ENCODE results near the gene NRF1.
"Not testable (repeated sequence)": the region's sequence is repeated elsewhere in the genome, so short reads cannot be mapped to it uniquely, and the experiment has no call there.

The NRF1 gene

DNA sequence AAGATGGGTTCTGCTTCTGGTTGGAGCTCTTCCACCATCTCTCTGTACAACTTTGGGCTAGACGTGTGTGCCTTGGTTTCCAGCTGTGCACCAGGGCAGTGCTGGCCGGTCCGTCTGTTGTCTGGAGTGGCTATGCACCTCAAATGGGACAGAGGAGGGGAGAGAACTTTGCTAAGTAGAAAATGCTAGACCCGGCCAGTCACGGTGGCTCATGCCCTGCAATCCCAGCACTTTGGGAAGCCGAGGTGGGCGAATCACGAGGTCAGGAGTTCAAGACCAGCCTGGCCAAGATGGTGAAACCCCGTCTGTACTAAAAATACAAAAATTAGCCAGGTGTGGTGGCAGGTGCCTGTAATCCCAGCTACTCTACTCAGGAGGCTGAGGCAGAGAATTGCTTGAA, 182.9 kb downstream of the NRF1 start:
- in situ Hi-C loops (cut with HindIII; ENCODE audit: low sequenced_read_pairs), result not testable (repeated sequence)

DNA sequence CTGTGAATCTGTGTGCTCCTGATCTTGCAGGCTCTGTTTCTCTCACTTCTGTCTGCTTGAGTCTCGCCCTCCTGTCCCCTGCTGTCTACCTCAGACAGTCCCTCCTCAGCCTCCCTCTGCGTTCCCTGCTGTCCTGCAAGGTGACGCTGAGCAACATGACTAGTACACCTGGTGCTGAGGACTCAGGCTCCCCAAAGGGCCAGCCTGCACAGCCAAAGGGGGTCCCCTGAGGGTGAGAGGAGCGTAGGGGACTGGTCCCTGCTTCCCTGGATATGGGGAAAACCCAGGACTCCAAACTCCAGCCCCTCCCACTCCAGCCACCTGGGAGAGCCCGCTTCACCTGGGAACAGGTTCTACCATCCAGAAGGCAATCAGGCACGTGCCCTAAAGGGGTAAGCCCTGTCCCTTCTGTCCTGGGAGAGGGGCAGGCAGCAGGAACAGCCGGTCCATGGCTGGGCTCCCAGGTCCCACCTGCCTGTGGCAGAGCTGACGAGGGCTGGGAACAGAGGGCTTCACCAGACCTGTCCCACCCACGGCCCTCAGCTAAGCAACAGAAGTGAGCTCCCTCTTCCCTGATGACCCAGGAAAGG, 184.8 kb downstream of the NRF1 start:
- in situ Hi-C loops (cut with HindIII; ENCODE audit: low sequenced_read_pairs), result loop anchor here (5.0 kb wide), 1 partner anchor 39 kb away; no protein-coding TSS in a partner anchor

DNA sequence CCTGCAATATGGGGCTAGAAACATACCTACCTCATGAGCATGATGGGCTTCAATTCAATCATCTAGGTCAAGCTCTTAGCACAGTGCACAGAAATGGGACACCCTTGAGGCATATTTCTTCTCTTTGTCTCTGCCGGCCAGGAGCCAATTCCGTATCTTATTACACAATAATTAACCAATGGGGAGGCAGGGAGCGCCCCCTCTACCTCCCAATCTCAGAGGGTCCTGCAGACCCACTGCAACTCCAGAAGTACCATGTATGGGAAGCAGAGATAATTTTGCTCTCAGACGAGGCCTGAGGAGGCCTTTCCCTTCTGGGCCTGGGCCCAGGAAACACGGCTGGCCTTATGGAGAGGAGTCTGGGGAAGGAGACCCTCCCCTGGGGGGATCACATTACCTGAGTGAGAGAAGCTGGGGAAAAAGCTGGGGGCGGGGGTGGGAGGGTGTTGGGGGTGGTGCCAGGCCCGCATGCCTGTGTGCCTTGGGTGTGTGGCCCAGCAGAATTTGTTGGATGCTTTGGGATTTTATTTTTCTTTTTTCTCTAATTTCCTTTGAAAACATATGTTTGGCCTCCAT, 185.8 kb downstream of the NRF1 start:
- in situ Hi-C loops (cut with HindIII; ENCODE audit: low sequenced_read_pairs), result loop anchor here (5.0 kb wide), 1 partner anchor 40 kb away; no protein-coding TSS in a partner anchor

DNA sequence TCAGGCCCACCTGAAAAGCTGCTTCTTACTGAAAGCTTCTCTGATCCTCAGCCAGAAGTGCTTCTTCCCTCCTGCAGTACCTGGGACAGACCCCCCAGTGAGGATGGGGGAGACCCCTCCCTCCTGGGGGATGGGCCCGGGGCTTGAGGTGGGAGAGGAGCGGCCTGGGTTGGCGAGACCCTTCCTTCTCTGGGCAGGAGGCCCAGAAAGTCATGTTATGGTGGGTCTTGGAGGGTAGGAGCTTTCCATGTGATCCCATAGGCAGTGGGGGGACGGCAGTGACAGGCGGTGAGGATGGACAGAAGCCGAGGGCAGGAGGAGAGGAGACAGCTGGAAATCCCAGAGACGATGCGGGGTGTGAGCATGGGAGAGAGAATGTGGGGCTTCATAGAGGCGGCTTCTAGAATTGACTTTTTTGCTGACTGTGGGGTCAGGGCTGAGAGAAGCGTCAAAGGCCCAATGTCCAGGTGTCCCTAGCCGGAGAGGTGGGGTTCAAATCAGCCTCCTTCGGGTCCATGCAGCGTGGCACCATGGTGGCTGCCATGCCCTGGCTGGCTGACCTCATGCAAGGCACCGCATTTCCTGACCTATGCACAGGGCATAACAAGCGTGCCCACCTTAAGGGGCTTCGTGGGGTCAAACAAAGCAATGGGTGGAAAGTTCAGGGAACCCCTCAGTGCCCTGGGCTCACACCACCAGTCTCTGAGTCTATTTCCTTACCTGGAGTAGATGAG, 187.3 kb downstream of the NRF1 start:
- in situ Hi-C loops (cut with HindIII; ENCODE audit: low sequenced_read_pairs), result loop anchor here (5.0 kb wide), 1 partner anchor 41 kb away; no protein-coding TSS in a partner anchor

DNA sequence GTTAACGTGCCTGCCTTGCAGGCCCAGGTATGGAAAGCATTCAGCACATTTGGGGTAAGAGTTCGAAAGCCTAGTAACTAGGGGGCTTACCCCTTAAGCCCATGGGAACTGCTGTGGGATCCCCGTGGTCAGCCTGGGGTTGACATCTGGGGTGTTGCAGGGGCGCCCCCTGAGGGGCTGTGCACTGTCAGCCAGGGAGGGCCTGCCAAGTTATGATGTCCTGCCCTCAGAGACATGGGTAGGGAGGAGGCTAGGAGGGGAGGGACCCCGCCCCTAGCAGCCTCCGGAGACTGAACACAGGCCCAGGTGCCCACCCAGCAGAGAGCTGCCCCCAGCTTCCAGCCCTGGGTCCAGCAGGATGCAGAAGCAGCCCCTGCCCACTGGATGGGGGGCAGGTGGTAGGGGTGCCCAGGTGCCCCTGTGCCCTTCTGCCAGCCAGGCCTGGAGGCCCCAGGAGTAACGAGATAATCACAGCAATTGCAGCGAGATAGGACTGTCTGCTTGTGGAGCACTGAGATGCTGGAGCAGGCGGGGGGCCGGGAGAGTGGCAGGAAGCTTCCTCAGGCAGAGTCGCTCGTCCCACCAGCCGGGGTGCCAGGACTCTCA, 187.9 kb downstream of the NRF1 start:
- in situ Hi-C loops (cut with HindIII; ENCODE audit: low sequenced_read_pairs), result loop anchor here (5.0 kb wide), 1 partner anchor 42 kb away; no protein-coding TSS in a partner anchor

DNA sequence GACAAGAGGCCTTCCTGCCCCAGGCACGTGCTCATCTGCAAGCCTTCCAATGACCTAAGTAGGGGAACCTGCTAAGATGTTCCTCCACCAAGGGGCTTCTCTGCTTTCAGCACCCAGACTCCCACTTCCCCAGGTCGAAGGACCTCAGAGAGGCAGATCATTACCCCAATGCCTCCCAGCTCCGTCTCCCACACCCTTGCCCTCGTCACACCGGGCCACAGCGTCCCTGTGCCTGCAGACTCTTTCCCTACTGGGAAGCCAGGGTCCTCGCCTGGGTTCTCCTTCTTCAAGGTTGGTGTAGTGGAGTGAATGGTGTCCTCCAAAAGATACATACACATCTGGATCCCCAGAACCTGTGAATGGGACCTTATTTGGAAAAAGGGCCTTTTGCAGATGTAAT, 189.4 kb downstream of the NRF1 start:
- in situ Hi-C loops (cut with HindIII; ENCODE audit: low sequenced_read_pairs), result no loop called here

DNA sequence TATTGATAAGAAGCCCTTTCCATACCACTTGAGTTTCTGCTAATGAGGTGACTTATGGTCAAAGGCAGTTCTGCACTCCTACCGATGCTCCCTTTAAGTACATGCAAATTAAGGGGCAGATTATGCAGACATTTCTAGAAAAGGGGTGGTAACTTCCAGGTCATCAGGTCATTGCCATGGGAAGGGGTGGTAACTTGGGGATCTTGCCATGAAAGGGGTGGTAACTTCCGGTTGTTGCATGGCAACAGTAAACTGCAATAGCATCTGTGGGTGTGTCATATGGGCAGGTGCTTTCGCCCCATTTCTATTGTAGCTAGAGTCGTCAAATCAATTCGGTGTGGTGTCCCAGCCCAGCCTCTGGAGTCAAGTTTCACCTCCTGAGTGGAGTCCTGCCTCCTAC, 190.4 kb downstream of the NRF1 start:
- in situ Hi-C loops (cut with HindIII; ENCODE audit: low sequenced_read_pairs), result no loop called here

DNA sequence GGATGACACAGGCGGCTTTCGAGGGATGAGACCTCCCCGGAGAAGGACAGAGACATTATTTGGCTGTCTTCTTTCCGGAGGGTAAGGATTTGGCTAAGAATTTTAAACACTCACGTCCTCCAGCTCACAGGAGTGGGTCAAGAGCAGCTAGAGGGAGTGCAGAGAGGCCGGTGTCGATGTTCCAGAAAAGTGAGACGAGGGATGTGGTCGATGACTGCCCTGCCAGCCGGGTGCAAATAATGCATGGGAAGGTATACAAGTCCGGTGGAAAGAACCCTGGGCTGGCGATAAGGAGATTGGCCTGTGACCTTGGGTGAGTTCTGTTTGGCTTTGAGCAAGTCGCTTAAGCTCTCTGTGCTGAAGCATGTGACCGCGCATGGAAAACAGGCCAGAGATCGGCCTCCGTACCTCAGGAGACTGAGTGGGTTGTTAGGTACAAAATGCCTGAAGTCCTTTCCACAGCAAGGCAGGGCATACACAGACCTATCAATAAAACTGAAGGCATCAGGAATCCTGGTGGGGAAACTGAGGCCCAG, 192.1 kb downstream of the NRF1 start:
- in situ Hi-C loops (cut with HindIII; ENCODE audit: low sequenced_read_pairs), result no loop called here

DNA sequence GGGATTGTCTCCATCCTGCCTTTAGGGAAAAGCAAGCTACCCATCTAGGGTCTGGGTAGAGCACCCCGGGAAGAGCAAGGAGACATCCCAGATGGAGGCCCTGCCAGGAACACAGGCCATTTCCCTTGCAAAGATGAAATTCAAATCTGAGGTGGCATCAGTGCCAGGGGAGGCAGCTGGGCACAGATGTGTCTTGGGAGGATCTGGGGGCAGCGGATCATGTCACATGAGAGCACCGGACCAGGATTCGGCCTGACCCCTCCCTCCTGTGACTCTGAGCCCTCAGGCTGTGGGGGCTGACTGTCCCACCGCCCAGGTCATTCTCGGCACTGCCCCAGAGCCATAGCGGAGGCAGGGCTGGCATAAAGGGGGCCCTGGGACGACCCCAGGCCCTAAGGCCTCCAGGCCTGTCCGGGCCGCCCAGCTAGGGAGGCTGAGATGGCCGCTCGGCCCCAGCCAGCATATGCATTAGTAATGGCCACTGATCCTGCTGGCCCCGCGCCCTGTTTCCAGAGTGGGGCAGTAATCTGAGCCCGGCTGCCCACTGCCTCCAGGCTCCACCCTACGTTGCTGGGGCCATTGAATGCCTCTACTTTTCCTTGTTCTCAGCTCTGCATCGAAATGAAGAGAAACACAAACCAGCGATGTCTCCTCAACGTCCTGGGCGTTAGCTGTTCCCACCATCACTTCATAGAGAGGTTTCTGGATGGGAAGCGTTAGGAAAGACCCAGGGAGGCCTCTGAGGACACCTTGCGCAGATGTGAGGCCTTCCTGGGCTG, 192.8 kb downstream of the NRF1 start:
- in situ Hi-C loops (cut with HindIII; ENCODE audit: low sequenced_read_pairs), result no loop called here

DNA sequence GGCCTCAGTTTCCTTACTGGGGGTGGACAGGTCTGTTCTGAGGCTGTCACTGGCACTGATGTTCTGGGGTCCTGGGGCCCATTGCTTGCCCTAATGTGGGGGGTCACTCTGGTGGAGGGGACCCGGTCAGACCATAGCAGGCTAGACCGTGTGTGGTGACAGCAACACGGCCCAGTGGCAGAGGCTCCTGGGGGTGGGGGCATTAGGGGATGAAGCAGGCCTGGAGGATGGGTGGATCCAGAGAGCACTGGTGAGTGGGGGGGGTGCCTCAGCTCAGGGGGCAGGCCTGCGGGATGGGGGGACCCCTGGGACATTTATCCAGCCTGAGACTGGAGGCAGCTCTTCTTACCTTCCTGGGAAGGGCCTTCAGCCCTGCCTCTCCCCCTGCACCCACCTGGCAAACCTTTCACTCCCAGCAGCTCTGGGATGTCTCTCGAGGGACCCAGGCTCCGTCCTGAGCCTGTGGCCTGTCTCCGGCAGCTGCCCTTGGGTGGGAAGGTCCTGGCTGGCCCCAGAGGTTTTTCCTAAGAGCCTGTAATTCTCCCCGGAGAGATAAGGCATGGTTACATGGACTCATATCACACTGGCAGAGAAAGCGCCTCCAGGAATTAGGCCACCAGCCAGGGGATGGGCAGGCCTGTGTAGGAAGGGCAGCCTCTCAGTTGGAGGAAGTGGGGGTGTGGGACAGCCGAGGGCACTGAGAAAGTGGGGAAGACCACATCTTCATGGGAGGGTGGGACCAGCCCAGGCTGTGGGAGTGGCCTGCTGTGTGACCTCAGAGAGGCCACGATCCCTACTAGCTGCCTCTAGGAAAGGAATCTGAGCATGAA, 193.6 kb downstream of the NRF1 start:
- in situ Hi-C loops (cut with HindIII; ENCODE audit: low sequenced_read_pairs), result no loop called here
